IMR-90 (cell line): Measurements from ENCODE around the gene MMAB. TPM values are rescaled to one million over a fixed set of nuclear protein-coding genes. Genes with fewer than 3 reads are reported as not detected.

Experiments
- ATAC-seq: fragments of 200-7000 bp; cut with Tn5 transposase; 2 replicates; pipeline ENCODE4 v1.9.1; 2020; ENCODE audit warnings: low read depth, mild to moderate bottlenecking, moderate library complexity
- Bru-seq: library from RNA; stranded (reverse); fragments of 400-500 nt; gene quantifications from one replicate; lab custom pipeline; 2021; lab: Mats Ljungman, UMichigan
- BruChase-seq, 2 experiments: library from RNA; stranded (reverse); fragments of 400-500 nt; gene quantifications; one replicate each; lab custom pipeline; 2021; lab: Mats Ljungman, UMichigan
- BruUV-seq: library from RNA; stranded (reverse); fragments of 400-500 nt; replicated peaks from 2 replicates; lab custom pipeline; 2021; lab: Mats Ljungman, UMichigan
- CTCF ChIA-PET: fragments of 300-600 bp; formaldehyde crosslinking; extraction: SDS; loops from one replicate; lab custom pipeline; 2021; ENCODE audit warnings: antibody characterized with exemption; lab: Yijun Ruan, JAX
- POLR2A ChIA-PET: fragments of 300-600 bp; sonication (Branson Sonifier 250); formaldehyde crosslinking; loops from one replicate; lab custom pipeline; 2022; ENCODE audit warnings: antibody characterized with exemption; ENCODE audit not compliant: unreplicated experiment; lab: Charles Lee
- DNase-seq: peaks from one replicate; pipeline ENCODE4 v3.0.0; 2013
- H2AFZ ChIP-seq: replicated peaks from 2 replicates; pipeline ENCODE3; 2013; ENCODE audit warnings: low read length, mild to moderate bottlenecking; ENCODE audit not compliant: poor library complexity
- H2AK5ac ChIP-seq: 2 replicates; pipeline ENCODE4 v1.6.1; 2013; ENCODE audit warnings: low read depth, low read length, inconsistent platforms
- H2AK9ac ChIP-seq: replicated peaks from 2 replicates; pipeline ENCODE3; 2013; ENCODE audit warnings: mild to moderate bottlenecking, low read depth, low read length, moderate library complexity; ENCODE audit not compliant: poor library complexity
- H2BK120ac ChIP-seq: 2 replicates; pipeline ENCODE4 v1.6.1; 2013; ENCODE audit warnings: low read depth, low read length, inconsistent platforms
- H2BK15ac ChIP-seq: 3 replicates; pipeline ENCODE4 v1.6.1; 2013; ENCODE audit warnings: low read depth, low read length, inconsistent platforms
- H2BK20ac ChIP-seq: 2 replicates; pipeline ENCODE4 v1.6.1; 2013; ENCODE audit warnings: low read depth, mild to moderate bottlenecking, inconsistent platforms, low read length, moderate library complexity
- H2BK5ac ChIP-seq: 2 replicates; pipeline ENCODE4 v1.6.1; 2013; ENCODE audit warnings: mild to moderate bottlenecking, low read depth, low read length, inconsistent platforms; ENCODE audit not compliant: poor library complexity, severe bottlenecking
- H3K14ac ChIP-seq: replicated peaks from 2 replicates; pipeline ENCODE4 v1.6.1; 2013; ENCODE audit warnings: low read depth, low read length, inconsistent platforms
- H3K18ac ChIP-seq: 2 replicates; pipeline ENCODE4 v1.6.1; 2013; ENCODE audit warnings: low read depth, low read length, control low read depth
- H3K23ac ChIP-seq: 2 replicates; pipeline ENCODE4 v1.6.1; 2013; ENCODE audit warnings: low read depth, low read length, inconsistent platforms
- H3K27ac ChIP-seq: 2 replicates; pipeline ENCODE4 v1.5.1; 2013; ENCODE audit warnings: mild to moderate bottlenecking, control low read depth, low read length; ENCODE audit not compliant: insufficient read depth
- H3K27me3 ChIP-seq: 2 replicates; pipeline ENCODE4 v1.6.1; 2013; ENCODE audit warnings: low read length; ENCODE audit not compliant: control insufficient read depth, insufficient read depth
- H3K36me3 ChIP-seq: 2 replicates; pipeline ENCODE4 v1.6.1; 2013; ENCODE audit warnings: low read length, mixed read lengths; ENCODE audit not compliant: control insufficient read depth, insufficient read depth
- H3K4ac ChIP-seq: 2 replicates; pipeline ENCODE4 v1.6.1; 2013; ENCODE audit warnings: low read depth, low read length, inconsistent platforms
- H3K4me1 ChIP-seq: 2 replicates; pipeline ENCODE4 v1.6.1; 2013; ENCODE audit warnings: low read length, mixed read lengths; ENCODE audit not compliant: control insufficient read depth, insufficient read depth
- H3K4me2 ChIP-seq: 2 replicates; pipeline ENCODE4 v1.6.1; 2013; ENCODE audit warnings: low read depth, mild to moderate bottlenecking, control low read depth, low read length, moderate library complexity
- H3K4me3 ChIP-seq: 2 replicates; pipeline ENCODE4 v1.5.1; 2013; ENCODE audit warnings: low read depth, mild to moderate bottlenecking, control low read depth, low read length, moderate library complexity; ENCODE audit not compliant: insufficient read depth
- H3K56ac ChIP-seq: 2 replicates; pipeline ENCODE4 v1.6.1; 2013; ENCODE audit warnings: low read length, inconsistent platforms; ENCODE audit not compliant: insufficient read depth; ENCODE audit errors: extremely low read depth
- H3K79me1 ChIP-seq, 2 experiments: 2 replicates each; pipeline ENCODE4 v1.6.1; 2013; ENCODE audit warnings: low read length in 2 of 2, inconsistent platforms in 1 of 2, low read depth in 1 of 2
- H3K9ac ChIP-seq: 2 replicates; pipeline ENCODE4 v1.6.1; 2013; ENCODE audit warnings: low read depth, low read length, control low read depth
- H3K9me1 ChIP-seq: 2 replicates; pipeline ENCODE4 v1.6.1; 2013; ENCODE audit warnings: low read length, inconsistent platforms; ENCODE audit not compliant: insufficient read depth
- H3K9me3 ChIP-seq: 2 replicates; pipeline ENCODE4 v1.6.1; 2013; ENCODE audit warnings: low read length; ENCODE audit not compliant: control insufficient read depth, insufficient read depth
- H4K20me1 ChIP-seq: 2 replicates; pipeline ENCODE4 v1.6.1; 2013; ENCODE audit warnings: low read length, inconsistent platforms; ENCODE audit not compliant: insufficient read depth
- H4K5ac ChIP-seq: 2 replicates; pipeline ENCODE4 v1.6.1; 2013; ENCODE audit warnings: mild to moderate bottlenecking, low read depth, low read length, control low read depth
- H4K8ac ChIP-seq, 2 experiments: 2 replicates each; pipeline ENCODE4 v1.6.1; 2013; ENCODE audit warnings: low read depth in 2 of 2, low read length in 2 of 2, control low read depth in 1 of 2, inconsistent platforms in 1 of 2
- H4K91ac ChIP-seq: 2 replicates; pipeline ENCODE4 v1.6.1; 2013; ENCODE audit warnings: low read depth, low read length, inconsistent platforms; ENCODE audit not compliant: insufficient read depth
- BHLHE40 ChIP-seq: fragments of 150-350 bp; IDR thresholded peaks from 2 replicates; pipeline ENCODE4 v1.6.1; 2016; ENCODE audit warnings: mild to moderate bottlenecking, low read depth, low read length
- CEBPB ChIP-seq: IDR thresholded peaks from 2 replicates; pipeline ENCODE4 v1.6.1; 2012; ENCODE audit warnings: low read depth, low read length, improper control_type of control experiment
- CHD1 ChIP-seq: IDR thresholded peaks from 2 replicates; pipeline ENCODE4 v1.6.1; 2012; ENCODE audit warnings: low read depth, low read length, improper control_type of control experiment
- MAFK ChIP-seq: IDR thresholded peaks from 2 replicates; pipeline ENCODE4 v1.6.1; 2012; ENCODE audit warnings: low read depth, low read length, improper control_type of control experiment
- NFE2L2 ChIP-seq: fragments of 150-350 bp; IDR thresholded peaks from 2 replicates; pipeline ENCODE4 v1.6.1; 2016; ENCODE audit warnings: low read depth, mild to moderate bottlenecking, low read length
- POLR2A ChIP-seq: IDR thresholded peaks from 2 replicates; pipeline ENCODE4 v1.6.1; 2012; ENCODE audit warnings: mild to moderate bottlenecking, low read depth, low read length
- RCOR1 ChIP-seq: IDR thresholded peaks from 2 replicates; pipeline ENCODE4 v1.6.1; 2012; ENCODE audit warnings: mild to moderate bottlenecking, low read length, improper control_type of control experiment; ENCODE audit not compliant: insufficient replicate concordance
- SMC3 ChIP-seq: fragments of 150-350 bp; IDR thresholded peaks from 2 replicates; pipeline ENCODE4 v1.6.1; 2016; ENCODE audit warnings: low read depth, mild to moderate bottlenecking, antibody characterized with exemption, low read length, moderate library complexity
- WGBS, 2 experiments: methylation state at CpG; one replicate each; pipeline versions ENCODE4 v1.1.5 to v1.1.7; 2013; ENCODE audit warnings: missing lambda C conversion rate in 2 of 2; ENCODE audit not compliant: insufficient read length in 1 of 2; ENCODE audit errors: extremely low coverage in 2 of 2; 5-methylcytosine and 5-hydroxymethylcytosine counted together
- dilution Hi-C: fragments of 300-500 bp; cut with HindIII; formaldehyde crosslinking; loops from one replicate; pipeline ENCODE4 v1.14.3; 2018; ENCODE audit warnings: low sequenced_read_pairs; ENCODE audit not compliant: unreplicated experiment
- in situ Hi-C: fragments of 300-500 bp; cut with MboI; formaldehyde crosslinking; loops from 3 replicates; pipeline ENCODE4 v1.14.3; 2019; ENCODE audit warnings: low sequenced_read_pairs, inconsistent platforms, mixed read lengths
- intact Hi-C: fragments of 100-400 bp; cut with micrococcal nuclease; formaldehyde crosslinking; loops from 2 replicates; pipeline ENCODE4 v1.10.0; 2022
- long read RNA-seq: library from polyadenylated mRNA; unstranded; transcript quantifications from one replicate; pipeline ENCODE4 v2.0.0, GENCODE V29; 2021; ENCODE audit not compliant: unreplicated experiment
- polyA plus RNA-seq, 3 experiments: library from polyadenylated mRNA; depleted of rRNA; stranded (reverse); fragments of >200 nt; gene quantifications; 2 replicates each; pipeline ENCODE4 v1.2.3, GENCODE V29; 2012; ENCODE audit warnings: low replicate concordance in 1 of 3
- total RNA-seq: library from RNA; depleted of rRNA; stranded (reverse); fragments of >200 nt; gene quantifications from 2 replicates; pipeline ENCODE4 v1.2.3, GENCODE V29; 2012; rRNA removed
- TF ChIP-seq, protein P1 (sequence below): conservative IDR thresholded peaks from 2 replicates; pipeline ENCODE4 v1.5.1; 2012; ENCODE audit warnings: mild to moderate bottlenecking, low read depth, low read length, improper control_type of control experiment
- TF ChIP-seq, protein P2 (sequence below): fragments of 150-350 bp; IDR thresholded peaks from 2 replicates; pipeline ENCODE4 v1.6.1; 2016; ENCODE audit warnings: low read depth, mild to moderate bottlenecking, low read length, moderate library complexity, borderline replicate concordance

Gene MMAB
- total RNA-seq (14.2 and 16.5 TPM in 2 replicates), polyA plus RNA-seq (2012; rRNA removed) (16.9 and 17.3 TPM in 2 replicates), Bru-seq, nascent RNA (percentile 45 among the genes with signal in this experiment), BruChase-seq, experiment 1, labeled RNA remaining after a 6-hour chase (percentile 47 among the genes with signal in this experiment), BruChase-seq, experiment 2, labeled RNA remaining after a 2-hour chase (percentile 41 among the genes with signal in this experiment)
- polyA plus RNA-seq (2012; cell fraction: cytosol; rRNA removed) = 16.1 and 18.4 TPM in 2 replicates
- 16.9 and 21.4 TPM in 2 replicates for polyA plus RNA-seq (2012; cell fraction: nucleus; rRNA removed; ENCODE audit: low replicate concordance)
- long read RNA-seq, full-length matches to known transcripts = 5 of 10 reads
- long read RNA-seq, partial matches to known transcripts = 3 of 10 reads
- long read RNA-seq, other reads (novel, unspliced or antisense) = 2 of 10 reads

DNA sequence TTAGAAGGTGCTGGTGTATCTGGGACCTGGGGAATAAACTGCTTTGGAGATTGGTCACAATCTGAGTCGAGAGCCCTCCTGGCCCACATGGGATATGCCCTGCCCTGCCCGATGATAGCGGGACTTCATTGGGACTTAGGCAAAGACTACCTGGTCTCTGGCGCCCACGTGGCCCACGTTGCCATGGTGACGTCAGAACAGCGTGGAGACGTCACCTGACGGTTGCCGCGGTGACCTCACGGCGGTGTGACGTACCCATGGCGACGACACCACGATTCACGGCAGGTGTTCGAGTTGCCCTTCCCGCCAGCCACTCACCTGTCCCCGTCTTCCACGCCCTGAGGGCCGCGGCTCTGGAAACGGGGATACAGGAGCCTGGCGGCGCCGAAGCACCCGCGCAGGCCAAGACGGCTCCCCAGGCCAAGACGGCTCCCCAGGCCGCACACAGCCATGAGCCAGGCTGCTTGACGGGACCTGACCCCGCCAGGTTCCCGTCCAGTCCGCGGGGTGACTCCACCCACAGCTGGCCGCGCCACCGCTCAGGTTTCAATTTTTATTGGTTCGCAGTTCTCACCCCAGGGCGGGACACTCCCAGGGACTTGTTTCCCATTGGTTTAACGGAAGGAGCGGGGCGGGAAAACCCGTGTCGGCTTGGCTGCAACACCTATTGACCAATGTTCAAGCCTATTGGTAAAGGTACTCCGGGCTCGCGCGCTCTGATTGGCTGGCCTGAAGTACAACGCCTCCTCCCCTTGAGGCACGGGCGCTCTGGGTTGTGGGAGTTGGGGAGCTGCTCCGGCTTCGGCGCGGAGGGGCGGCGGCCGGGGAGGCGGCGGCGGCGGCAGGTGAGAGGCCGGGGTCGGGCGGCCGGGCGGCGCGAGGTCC is at the start of gene MMAB, which contains the start of gene MVK:
TSS of gene MMAB (minus strand) at position 476 of the 885 bp plus-strand sequence. CDS start at position 452, 24 bp downstream.
TSS of gene MVK (plus strand) at position 766 of the 885 bp plus-strand sequence. CDS start 1,029 bp downstream, outside the sequence.
- H3K4ac ChIP-seq = peak within 1 kb of the TSS; percentile 68
- H3K23ac ChIP-seq = peak within 1 kb of the TSS; percentile 83
- 3% methylated on average over 33 of the region's 74 CpGs; no CpG with 5 or more reads in 1 of the 2 experiments for WGBS, 2 experiments
- H4K5ac ChIP-seq = peak within 1 kb of the TSS; percentile 32
- peak within 1 kb of the TSS; percentile 58 to 85 for H4K8ac ChIP-seq
- H3K79me1 ChIP-seq = peaks cover 3 to 16% of the 10 kb centered on the region in 2 experiments; a peak in 3 of 4 replicates
- no TSS peak for BruUV-seq
- peak within 1 kb of the TSS; percentile 68 for H3K9ac ChIP-seq
- H3K4me1 ChIP-seq = peaks cover 2% of the 10 kb centered on the region; the same call in 1 of the 2 replicates
- H3K9me1 ChIP-seq = peaks cover 5% of the 10 kb centered on the region
- in situ Hi-C loops (no loop called here), dilution Hi-C loops (no loop called here), intact Hi-C loops (loop anchor here (1.0 kb wide), 2 partner anchors 55 to 145 kb away; no protein-coding TSS in a partner anchor)
- no peak within 1 kb of the TSS for H3K18ac ChIP-seq
- ChIA-PET CTCF (interaction anchor here (1.0 to 1.3 kb wide), 4 partner anchors 14 to 54 kb away, joined by 3 to 5 read pairs (median 4); no protein-coding TSS in a partner anchor), POLR2A (no interaction called here)
- peak within 1 kb of the TSS; percentile 3; the same call in 1 of the 3 replicates for H2BK15ac ChIP-seq
- no peak within 1 kb of the TSS for H2BK20ac ChIP-seq
- peak within 1 kb of the TSS; percentile 97 for H2AK9ac ChIP-seq
- peak within 1 kb of the TSS; percentile 73 for H3K4me3 ChIP-seq
- peak within 1 kb of the TSS; percentile 55 for H2BK5ac ChIP-seq
- peak within 1 kb of the TSS; percentile 17 for H4K91ac ChIP-seq
- no peaks in the 10 kb centered on the region for H4K20me1 ChIP-seq
- peak within 1 kb of the TSS; percentile 90; the same call in 1 of the 2 replicates for H2AK5ac ChIP-seq
- no peak within 1 kb of the TSS for H3K56ac ChIP-seq
- ATAC-seq (peak; percentile 98), DNase-seq (peak; percentile 99)
- no peaks in the 10 kb centered on the region for H3K9me3 ChIP-seq
- no peaks in the 10 kb centered on the region for H3K27me3 ChIP-seq
- peaks cover 10% of the 10 kb centered on the region for H3K36me3 ChIP-seq
- peak within 1 kb of the TSS; percentile 44 for H3K27ac ChIP-seq
- peak within 1 kb of the TSS; percentile 77 for H3K14ac ChIP-seq
- H3K4me2 ChIP-seq = peak within 1 kb of the TSS; percentile 87
- peak within 1 kb of the TSS; percentile 96 for H2AFZ ChIP-seq
- H2BK120ac ChIP-seq = peak within 1 kb of the TSS; percentile 53; the same call in 1 of the 2 replicates
- TF ChIP-seq, protein P1, sequence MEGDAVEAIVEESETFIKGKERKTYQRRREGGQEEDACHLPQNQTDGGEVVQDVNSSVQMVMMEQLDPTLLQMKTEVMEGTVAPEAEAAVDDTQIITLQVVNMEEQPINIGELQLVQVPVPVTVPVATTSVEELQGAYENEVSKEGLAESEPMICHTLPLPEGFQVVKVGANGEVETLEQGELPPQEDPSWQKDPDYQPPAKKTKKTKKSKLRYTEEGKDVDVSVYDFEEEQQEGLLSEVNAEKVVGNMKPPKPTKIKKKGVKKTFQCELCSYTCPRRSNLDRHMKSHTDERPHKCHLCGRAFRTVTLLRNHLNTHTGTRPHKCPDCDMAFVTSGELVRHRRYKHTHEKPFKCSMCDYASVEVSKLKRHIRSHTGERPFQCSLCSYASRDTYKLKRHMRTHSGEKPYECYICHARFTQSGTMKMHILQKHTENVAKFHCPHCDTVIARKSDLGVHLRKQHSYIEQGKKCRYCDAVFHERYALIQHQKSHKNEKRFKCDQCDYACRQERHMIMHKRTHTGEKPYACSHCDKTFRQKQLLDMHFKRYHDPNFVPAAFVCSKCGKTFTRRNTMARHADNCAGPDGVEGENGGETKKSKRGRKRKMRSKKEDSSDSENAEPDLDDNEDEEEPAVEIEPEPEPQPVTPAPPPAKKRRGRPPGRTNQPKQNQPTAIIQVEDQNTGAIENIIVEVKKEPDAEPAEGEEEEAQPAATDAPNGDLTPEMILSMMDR = no peak
- no peak for TF ChIP-seq CHD1
- TF ChIP-seq POLR2A = peak; percentile 49; the same call in 1 of the 2 replicates
- TF ChIP-seq RCOR1 = no peak
- no peak for TF ChIP-seq NFE2L2
- TF ChIP-seq BHLHE40 = peak; percentile 72; the same call in 1 of the 2 replicates
- no peak for TF ChIP-seq MAFK
- peak; percentile 76 for TF ChIP-seq CEBPB
- TF ChIP-seq SMC3 = no peak
- TF ChIP-seq, protein P2, sequence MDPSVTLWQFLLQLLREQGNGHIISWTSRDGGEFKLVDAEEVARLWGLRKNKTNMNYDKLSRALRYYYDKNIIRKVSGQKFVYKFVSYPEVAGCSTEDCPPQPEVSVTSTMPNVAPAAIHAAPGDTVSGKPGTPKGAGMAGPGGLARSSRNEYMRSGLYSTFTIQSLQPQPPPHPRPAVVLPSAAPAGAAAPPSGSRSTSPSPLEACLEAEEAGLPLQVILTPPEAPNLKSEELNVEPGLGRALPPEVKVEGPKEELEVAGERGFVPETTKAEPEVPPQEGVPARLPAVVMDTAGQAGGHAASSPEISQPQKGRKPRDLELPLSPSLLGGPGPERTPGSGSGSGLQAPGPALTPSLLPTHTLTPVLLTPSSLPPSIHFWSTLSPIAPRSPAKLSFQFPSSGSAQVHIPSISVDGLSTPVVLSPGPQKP = no peak
